Neuronal stem cell (in vitro differentiated cells): ENCODE results near the gene MAP1B.

Experiments
- DNase-seq: peaks from one replicate; pipeline ENCODE4 v3.0.0-alpha.2; 2013; ENCODE audit warnings: low spot score
- H2AFZ ChIP-seq: one replicate; pipeline ENCODE4 v1.6.1; 2013; ENCODE audit warnings: mild to moderate bottlenecking, low read length, inconsistent platforms
- H2AK5ac ChIP-seq: 2 replicates; pipeline ENCODE4 v1.6.1; 2013; ENCODE audit warnings: low read depth, mild to moderate bottlenecking, inconsistent platforms, low read length, moderate library complexity, mixed read lengths
- H2BK120ac ChIP-seq: 2 replicates; pipeline ENCODE4 v1.6.1; 2013; ENCODE audit warnings: low read depth, mild to moderate bottlenecking, inconsistent platforms, low read length, moderate library complexity, mixed read lengths
- H2BK12ac ChIP-seq: one replicate; pipeline ENCODE4 v1.6.1; 2013; ENCODE audit warnings: low read length, inconsistent platforms
- H2BK15ac ChIP-seq: 2 replicates; pipeline ENCODE4 v1.6.1; 2013; ENCODE audit warnings: mild to moderate bottlenecking, low read length, inconsistent platforms, mixed read lengths
- H2BK5ac ChIP-seq: one replicate; pipeline ENCODE4 v1.6.1; 2013; ENCODE audit warnings: inconsistent platforms, mild to moderate bottlenecking, low read length, moderate library complexity
- H3K14ac ChIP-seq: one replicate; pipeline ENCODE4 v1.6.1; 2013; ENCODE audit warnings: low read length, inconsistent platforms
- H3K18ac ChIP-seq: 2 replicates; pipeline ENCODE4 v1.6.1; 2013; ENCODE audit warnings: low read length, inconsistent platforms
- H3K23ac ChIP-seq: 2 replicates; pipeline ENCODE4 v1.6.1; 2013; ENCODE audit warnings: low read depth, mild to moderate bottlenecking, mixed read lengths, low read length, inconsistent platforms; ENCODE audit not compliant: poor library complexity
- H3K27ac ChIP-seq: replicated peaks from 3 replicates; pipeline ENCODE4 v1.5.1; 2013; ENCODE audit warnings: low read length, inconsistent platforms
- H3K27me3 ChIP-seq, 3 experiments: 2 replicates each; pipeline ENCODE4 v1.6.1; 2013; ENCODE audit warnings: low read length in 3 of 3, mild to moderate bottlenecking in 2 of 3, inconsistent platforms in 1 of 3, low read depth in 1 of 3, mixed read lengths in 1 of 3, moderate library complexity in 1 of 3; ENCODE audit not compliant: control insufficient read depth in 3 of 3, insufficient read depth in 3 of 3
- H3K36me3 ChIP-seq, 2 donors: replicated peaks in 1 of 2; 2 replicates each; pipeline ENCODE4 v1.6.1; 2013; ENCODE audit warnings: low read length in 2 of 2; ENCODE audit not compliant: control insufficient read depth in 2 of 2, insufficient read depth in 2 of 2
- H3K4ac ChIP-seq: 2 replicates; pipeline ENCODE4 v1.6.1; 2013; ENCODE audit warnings: inconsistent platforms, mild to moderate bottlenecking, low read length, moderate library complexity
- H3K4me1 ChIP-seq, 2 donors: 1 replicate in 1 of 2; 2 replicates in 1 of 2; pipeline ENCODE4 v1.6.1; 2013; ENCODE audit warnings: low read length in 2 of 2, low read depth in 1 of 2; ENCODE audit not compliant: control insufficient read depth in 2 of 2, insufficient read depth in 1 of 2
- H3K4me2 ChIP-seq: one replicate; pipeline ENCODE4 v1.6.1; 2013; ENCODE audit warnings: mild to moderate bottlenecking, low read length, inconsistent platforms; ENCODE audit not compliant: insufficient read depth, poor library complexity, severe bottlenecking
- H3K4me3 ChIP-seq, 2 donors: 2 replicates each; pipeline ENCODE4 v1.5.1; 2013; ENCODE audit warnings: low read length in 2 of 2, mild to moderate bottlenecking in 2 of 2, inconsistent platforms in 1 of 2, moderate library complexity in 1 of 2
- H3K79me1 ChIP-seq: one replicate; pipeline ENCODE4 v1.6.1; 2013; ENCODE audit warnings: low read depth, mild to moderate bottlenecking, inconsistent platforms, low read length, moderate library complexity
- H3K9ac ChIP-seq: one replicate; pipeline ENCODE4 v1.6.1; 2013; ENCODE audit warnings: mild to moderate bottlenecking, low read depth, low read length, inconsistent platforms; ENCODE audit not compliant: poor library complexity
- H3K9me3 ChIP-seq, 2 donors: replicated peaks in 1 of 2; 2 replicates each; pipeline versions ENCODE3 to v1.6.1; 2013; ENCODE audit warnings: low read length in 2 of 2, mild to moderate bottlenecking in 2 of 2, inconsistent platforms in 1 of 2, low read depth in 1 of 2, mixed read lengths in 1 of 2, moderate library complexity in 1 of 2; ENCODE audit not compliant: control insufficient read depth in 2 of 2, insufficient read depth in 1 of 2
- H4K8ac ChIP-seq: one replicate; pipeline ENCODE4 v1.6.1; 2013; ENCODE audit warnings: low read depth, mild to moderate bottlenecking, inconsistent platforms, low read length, moderate library complexity
- H4K91ac ChIP-seq: one replicate; pipeline ENCODE4 v1.6.1; 2013; ENCODE audit warnings: low read length, low read depth, mild to moderate bottlenecking, inconsistent platforms; ENCODE audit not compliant: poor library complexity
- WGBS, 2 donors: extraction: QIAGEN DNeasy Blood & Tissue Kit; methylation state at CpG; one replicate each; pipeline ENCODE4 v1.1.7; 2013; ENCODE audit warnings: missing lambda C conversion rate in 2 of 2, mixed read lengths in 1 of 2; ENCODE audit not compliant: insufficient read length in 2 of 2, insufficient replicate concordance in 1 of 2; ENCODE audit errors: extremely low coverage in 2 of 2; 5-methylcytosine and 5-hydroxymethylcytosine counted together

The MAP1B gene

GRCh38 chr5:72205431-72206009 lies 98.2 kb downstream of the MAP1B start:
- Histone ChIP-seq H2BK12ac (no peak overlapping the region), H3K14ac (no peak overlapping the region), H3K4ac (no peak overlapping the region), H3K36me3 (peaks cover 33 to 91% of the 10 kb centered on the region in 2 donors), H3K79me1 (no peaks in the 10 kb centered on the region), H2AK5ac (no peak overlapping the region), H2BK120ac (no peak overlapping the region), H2BK5ac (no peak overlapping the region), H4K91ac (no peak overlapping the region), H3K4me1 (peaks cover 9 to 10% of the 10 kb centered on the region in 2 donors), H3K18ac (no peak overlapping the region), H3K4me3 (no peak overlapping the region), H2AFZ (no peak overlapping the region), H2BK15ac (no peak overlapping the region), H3K23ac (no peak overlapping the region), H3K9ac (no peak overlapping the region), H3K9me3 (no peaks in the 10 kb centered on the region), H3K4me2 (no peak overlapping the region), H4K8ac (no peak overlapping the region), H3K27ac (no peak overlapping the region), H3K27me3 (no peaks in the 10 kb centered on the region)
- no CpG with 5 or more reads among the region's 3 CpGs for WGBS, 2 donors
- no peak for DNase-seq

GRCh38 chr5:72206160-72206559 lies 98.9 kb downstream of the MAP1B start:
- Histone ChIP-seq H3K4me2 (no peak overlapping the region), H2BK15ac (no peak overlapping the region), H3K23ac (no peak overlapping the region), H3K79me1 (no peaks in the 10 kb centered on the region), H3K27ac (no peak overlapping the region), H3K14ac (no peak overlapping the region), H4K91ac (no peak overlapping the region), H2BK120ac (no peak overlapping the region), H3K9ac (no peak overlapping the region), H2AFZ (no peak overlapping the region), H2AK5ac (no peak overlapping the region), H3K4me3 (no peak overlapping the region), H3K18ac (no peak overlapping the region), H3K4me1 (peaks cover 9 to 10% of the 10 kb centered on the region in 2 donors), H3K27me3 (no peaks in the 10 kb centered on the region), H2BK5ac (no peak overlapping the region), H3K4ac (no peak overlapping the region), H4K8ac (no peak overlapping the region), H3K9me3 (no peaks in the 10 kb centered on the region), H3K36me3 (peaks cover 29 to 84% of the 10 kb centered on the region in 2 donors), H2BK12ac (no peak overlapping the region)
- no CpG with 5 or more reads among the region's 3 CpGs for WGBS, 2 donors
- DNase-seq = no peak

GRCh38 chr5:72206994-72207393 lies 99.7 kb downstream of the MAP1B start:
- H3K18ac ChIP-seq = no peak overlapping the region
- no peak overlapping the region for H3K4me3 ChIP-seq
- no peak overlapping the region for H4K91ac ChIP-seq
- no peak overlapping the region for H3K9ac ChIP-seq
- H3K36me3 ChIP-seq = peaks cover 27 to 76% of the 10 kb centered on the region in 2 donors
- no peak overlapping the region for H3K4me2 ChIP-seq
- no peak overlapping the region for H3K14ac ChIP-seq
- H3K4ac ChIP-seq = no peak overlapping the region
- no CpG with 5 or more reads among the region's 3 CpGs for WGBS, 2 donors
- no peak for DNase-seq
- no peak overlapping the region for H3K23ac ChIP-seq
- no peak overlapping the region for H2BK120ac ChIP-seq
- no peak overlapping the region for H3K27ac ChIP-seq
- no peak overlapping the region for H2AFZ ChIP-seq
- no peak overlapping the region for H2BK12ac ChIP-seq
- H3K27me3 ChIP-seq = no peaks in the 10 kb centered on the region
- H4K8ac ChIP-seq = no peak overlapping the region
- H3K4me1 ChIP-seq = peaks cover 9 to 10% of the 10 kb centered on the region in 2 donors
- no peaks in the 10 kb centered on the region for H3K9me3 ChIP-seq
- no peak overlapping the region for H2BK15ac ChIP-seq
- H2AK5ac ChIP-seq = no peak overlapping the region
- H2BK5ac ChIP-seq = no peak overlapping the region
- no peaks in the 10 kb centered on the region for H3K79me1 ChIP-seq

- no peak overlapping the region for H3K27ac ChIP-seq
Measured at GRCh38 chr5:72208324-72208926, 101.2 kb downstream of the MAP1B start.

More at GRCh38 chr5:72208324-72208926, 101.2 kb downstream of the MAP1B start:
- peaks cover 24 to 62% of the 10 kb centered on the region in 2 donors for H3K36me3 ChIP-seq
- no peak overlapping the region for H2AFZ ChIP-seq
- H3K9me3 ChIP-seq = no peaks in the 10 kb centered on the region
- no peak overlapping the region for H3K23ac ChIP-seq
- no peak overlapping the region for H3K18ac ChIP-seq
- no CpG with 5 or more reads among the region's 3 CpGs for WGBS, 2 donors
- no peak overlapping the region for H2BK5ac ChIP-seq
- peaks cover 9 to 10% of the 10 kb centered on the region in 2 donors for H3K4me1 ChIP-seq
- no peak overlapping the region for H3K14ac ChIP-seq
- no peaks in the 10 kb centered on the region for H3K79me1 ChIP-seq
- no peak overlapping the region for H3K4me3 ChIP-seq
- no peak overlapping the region for H3K4ac ChIP-seq
- no peak overlapping the region for H4K8ac ChIP-seq
- no peak overlapping the region for H3K4me2 ChIP-seq
- no peak overlapping the region for H2BK15ac ChIP-seq
- H3K27me3 ChIP-seq = no peaks in the 10 kb centered on the region
- no peak for DNase-seq
- H2AK5ac ChIP-seq = no peak overlapping the region
- no peak overlapping the region for H4K91ac ChIP-seq
- no peak overlapping the region for H3K9ac ChIP-seq
- no peak overlapping the region for H2BK120ac ChIP-seq
- H2BK12ac ChIP-seq = no peak overlapping the region
